Endodermal cell (in vitro differentiated cells): Measurements from ENCODE around the gene PIK3CD. TPM values are rescaled to one million over a fixed set of nuclear protein-coding genes. Genes with fewer than 3 reads are reported as not detected.
A peak's percentile ranks its signal among the peaks of the same experiment; 100 is the strongest.
"Not testable (repeated sequence)": the region's sequence is repeated elsewhere in the genome, so short reads cannot be mapped to it uniquely, and the experiment has no call there.

Source experiments
- DNase-seq: peaks from one replicate; pipeline ENCODE4 v3.0.0-alpha.2; 2017
- H3K27ac ChIP-seq: 2 replicates; pipeline ENCODE4 v1.5.1; 2013; ENCODE audit warnings: mild to moderate bottlenecking, low read depth, low read length, moderate library complexity
- H3K27me3 ChIP-seq: 2 replicates; pipeline ENCODE4 v1.6.1; 2013; ENCODE audit warnings: mild to moderate bottlenecking, low read length, moderate library complexity; ENCODE audit not compliant: insufficient read depth, control insufficient read depth, poor library complexity, severe bottlenecking
- H3K36me3 ChIP-seq: 2 replicates; pipeline ENCODE4 v1.7.0; 2013; ENCODE audit warnings: mild to moderate bottlenecking, low read length, moderate library complexity; ENCODE audit not compliant: control insufficient read depth, insufficient read depth
- H3K4me1 ChIP-seq: one replicate; pipeline ENCODE4 v1.7.0; 2013; ENCODE audit warnings: low read length; ENCODE audit not compliant: control insufficient read depth, insufficient read depth
- H3K4me3 ChIP-seq: 2 replicates; pipeline ENCODE4 v1.5.1; 2013; ENCODE audit warnings: mild to moderate bottlenecking, low read length, moderate library complexity
- H3K9ac ChIP-seq: 2 replicates; pipeline ENCODE4 v1.6.1; 2013; ENCODE audit warnings: mild to moderate bottlenecking, low read length, moderate library complexity; ENCODE audit not compliant: poor library complexity, severe bottlenecking; ENCODE audit errors: extremely low read depth
- H3K9me3 ChIP-seq: 2 replicates; pipeline ENCODE4 v1.6.1; 2013; ENCODE audit warnings: mild to moderate bottlenecking, low read length, moderate library complexity; ENCODE audit not compliant: control insufficient read depth
- H3K27ac Mint-ChIP-seq: 2 replicates; pipeline ENCODE4 v1.8.0; 2020; ENCODE audit warnings: mixed read lengths
- H3K27me3 Mint-ChIP-seq: 2 replicates; pipeline ENCODE4 v1.8.0; 2021; ENCODE audit warnings: mild to moderate bottlenecking, mixed read lengths; ENCODE audit not compliant: insufficient read depth
- H3K36me3 Mint-ChIP-seq: 2 replicates; pipeline ENCODE4 v1.8.0; 2020; ENCODE audit warnings: low read depth, mixed read lengths
- H3K4me1 Mint-ChIP-seq: 2 replicates; pipeline ENCODE4 v1.8.0; 2020; ENCODE audit warnings: mixed read lengths
- H3K4me3 Mint-ChIP-seq: 2 replicates; pipeline ENCODE4 v1.8.0; 2020; ENCODE audit warnings: mild to moderate bottlenecking, moderate library complexity, mixed read lengths
- H3K9me3 Mint-ChIP-seq: 2 replicates; pipeline ENCODE4 v1.8.0; 2020; ENCODE audit warnings: mild to moderate bottlenecking, mixed read lengths
- CTCF ChIP-seq: fragments of 200-600 bp; sonication (generic); conservative IDR thresholded peaks from 2 replicates; pipeline ENCODE4 v1.5.0; 2021; ENCODE audit warnings: antibody characterized with exemption, mild to moderate bottlenecking
- WGBS, 2 experiments: methylation state at CpG; one replicate each; pipeline versions ENCODE4 v1.1.5 to v1.1.7; 2013; ENCODE audit warnings: missing lambda C conversion rate in 2 of 2, mixed read lengths in 1 of 2; ENCODE audit not compliant: insufficient coverage in 1 of 2, insufficient read length in 1 of 2; 5-methylcytosine and 5-hydroxymethylcytosine counted together
- total RNA-seq, 2 donors: library from RNA; stranded (reverse); fragmentation: NEBNext Ultra II Directional in 1 of 2; extraction: Animal tissue kit (Norgen Biotek cat#: 25700) in 1 of 2; gene quantifications; 2 replicates in 1 of 2; 3 replicates in 1 of 2; pipeline ENCODE4 v1.2.1, GENCODE V29; 2021

Gene PIK3CD
- total RNA-seq, 2 donors from 2014 or later = 13.9 to 14.2 TPM

- H3K9ac ChIP-seq = no peak overlapping the region
- 84 to 94% methylated on average over 6 of the region's 6 CpGs for WGBS, 2 experiments
- Mint-ChIP-seq H3K27ac (peak overlapping the region; percentile 65), H3K4me1 (peaks cover 3% of the 10 kb centered on the region), H3K36me3 (peaks cover 40% of the 10 kb centered on the region), H3K9me3 (peaks cover 5% of the 10 kb centered on the region), H3K27me3 (no peaks in the 10 kb centered on the region), H3K4me3 (no peak overlapping the region)
- peak; percentile 61 for DNase-seq
- H3K9me3 ChIP-seq = peaks cover 5% of the 10 kb centered on the region
- H3K27ac ChIP-seq = no peak overlapping the region
- no peaks in the 10 kb centered on the region for H3K27me3 ChIP-seq
- H3K4me3 ChIP-seq = no peak overlapping the region
- peaks cover 14% of the 10 kb centered on the region for H3K36me3 ChIP-seq
- no peak for TF ChIP-seq CTCF
- H3K4me1 ChIP-seq = no peaks in the 10 kb centered on the region
Measured at GRCh38 chr1:9760824-9761223, 109.3 kb downstream of the PIK3CD start.

GRCh38 chr1:9761855-9762254, 110.3 kb downstream of the PIK3CD start:
- Mint-ChIP-seq H3K9me3 (peaks cover 2% of the 10 kb centered on the region), H3K27me3 (no peaks in the 10 kb centered on the region), H3K4me3 (no peak overlapping the region), H3K27ac (no peak overlapping the region), H3K4me1 (peaks cover 3% of the 10 kb centered on the region), H3K36me3 (peaks cover 41% of the 10 kb centered on the region)
- no peak for TF ChIP-seq CTCF
- Histone ChIP-seq H3K27ac (no peak overlapping the region), H3K4me3 (no peak overlapping the region), H3K27me3 (no peaks in the 10 kb centered on the region), H3K9ac (no peak overlapping the region), H3K36me3 (peaks cover 14% of the 10 kb centered on the region), H3K9me3 (peaks cover 5% of the 10 kb centered on the region), H3K4me1 (no peaks in the 10 kb centered on the region)
- WGBS, 2 experiments = 94 to 97% methylated on average over 5 to 9 of the region's 9 CpGs
- DNase-seq = no peak

GRCh38 chr1:9762446-9762845, 110.9 kb downstream of the PIK3CD start:
- not testable (repeated sequence) for DNase-seq, H3K4me1 Mint-ChIP-seq, H3K27me3 ChIP-seq, H3K27ac Mint-ChIP-seq, H3K9me3 Mint-ChIP-seq, H3K4me1 ChIP-seq, H3K9ac ChIP-seq, H3K4me3 Mint-ChIP-seq, H3K27me3 Mint-ChIP-seq, H3K4me3 ChIP-seq, H3K9me3 ChIP-seq, H3K27ac ChIP-seq
- H3K36me3 Mint-ChIP-seq = peaks cover 37% of the 10 kb centered on the region
- WGBS, 2 experiments = 96 to 100% methylated on average over 8 to 25 of the region's 25 CpGs
- H3K36me3 ChIP-seq = peaks cover 13% of the 10 kb centered on the region

GRCh38 chr1:9763914-9764313, 112.4 kb downstream of the PIK3CD start:
- Histone ChIP-seq H3K36me3 (peaks cover 9% of the 10 kb centered on the region), H3K9ac (no peak overlapping the region), H3K27ac (no peak overlapping the region), H3K27me3 (no peaks in the 10 kb centered on the region), H3K4me1 (no peaks in the 10 kb centered on the region), H3K4me3 (no peak overlapping the region), H3K9me3 (no peaks in the 10 kb centered on the region)
- H3K27me3 Mint-ChIP-seq = no peaks in the 10 kb centered on the region
- WGBS, 2 experiments = 80 to 95% methylated on average over 2 of the region's 2 CpGs
- H3K36me3 Mint-ChIP-seq = peaks cover 29% of the 10 kb centered on the region
- DNase-seq = no peak
- no peak overlapping the region for H3K4me3 Mint-ChIP-seq
- H3K4me1 Mint-ChIP-seq = peaks cover 3% of the 10 kb centered on the region
- H3K27ac Mint-ChIP-seq = no peak overlapping the region
- no peaks in the 10 kb centered on the region for H3K9me3 Mint-ChIP-seq
- no peak for TF ChIP-seq CTCF
